ENCODE measurements around the gene TBCE. TPM values are rescaled to one million over a fixed set of nuclear protein-coding genes. Genes with fewer than 3 reads are reported as not detected.

The TBCE gene
- total RNA-seq, 4 donors from 2014 or later = 16.8 to 59.1 (median 23.9) TPM

DNA sequence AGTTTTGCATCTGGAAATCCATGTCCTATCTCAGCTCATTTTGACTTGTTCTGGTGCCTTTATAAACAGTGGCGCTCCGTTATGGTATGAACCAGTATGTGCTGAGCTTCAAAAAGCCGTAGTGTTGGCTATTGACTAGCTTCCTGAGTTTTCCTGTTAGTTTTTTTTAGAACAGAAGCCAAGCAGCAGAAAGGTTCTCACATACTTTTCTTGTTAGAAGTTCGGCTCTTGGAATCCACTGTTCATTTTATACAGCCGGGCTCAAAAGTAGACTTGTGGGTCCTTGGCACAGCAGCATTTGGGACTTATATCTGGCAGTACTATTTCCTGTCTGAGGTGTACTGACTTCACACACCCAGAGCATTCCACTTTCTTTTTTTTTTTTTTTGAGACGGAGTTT is 63.8 kb downstream of the TBCE start:
- Histone ChIP-seq H3K27ac (no peak overlapping the region), H3K4me1 (no peaks in the 10 kb centered on the region), H3K4me3 (no peak overlapping the region), H3K27me3 (no peaks in the 10 kb centered on the region), H3K9me3 (no peaks in the 10 kb centered on the region), H3K36me3 (peaks cover 0 to 20% (median 7%) of the 10 kb centered on the region in 4 donors)
- TF ChIP-seq POLR2AphosphoS5 (IDR thresholded peaks at IDR 0.05) (no peak), POLR2A (IDR thresholded peaks at IDR 0.05) (no peak), EP300 (IDR thresholded peaks at IDR 0.05; ENCODE audit: low read depth) (no peak)
- TF ChIP-seq, protein P1, sequence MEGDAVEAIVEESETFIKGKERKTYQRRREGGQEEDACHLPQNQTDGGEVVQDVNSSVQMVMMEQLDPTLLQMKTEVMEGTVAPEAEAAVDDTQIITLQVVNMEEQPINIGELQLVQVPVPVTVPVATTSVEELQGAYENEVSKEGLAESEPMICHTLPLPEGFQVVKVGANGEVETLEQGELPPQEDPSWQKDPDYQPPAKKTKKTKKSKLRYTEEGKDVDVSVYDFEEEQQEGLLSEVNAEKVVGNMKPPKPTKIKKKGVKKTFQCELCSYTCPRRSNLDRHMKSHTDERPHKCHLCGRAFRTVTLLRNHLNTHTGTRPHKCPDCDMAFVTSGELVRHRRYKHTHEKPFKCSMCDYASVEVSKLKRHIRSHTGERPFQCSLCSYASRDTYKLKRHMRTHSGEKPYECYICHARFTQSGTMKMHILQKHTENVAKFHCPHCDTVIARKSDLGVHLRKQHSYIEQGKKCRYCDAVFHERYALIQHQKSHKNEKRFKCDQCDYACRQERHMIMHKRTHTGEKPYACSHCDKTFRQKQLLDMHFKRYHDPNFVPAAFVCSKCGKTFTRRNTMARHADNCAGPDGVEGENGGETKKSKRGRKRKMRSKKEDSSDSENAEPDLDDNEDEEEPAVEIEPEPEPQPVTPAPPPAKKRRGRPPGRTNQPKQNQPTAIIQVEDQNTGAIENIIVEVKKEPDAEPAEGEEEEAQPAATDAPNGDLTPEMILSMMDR (IDR thresholded peaks at IDR 0.05) = no peak
- intact Hi-C loops (cut with DNase I; ENCODE audit: low total_unique reads) = no loop called here
- no peak for DNase-seq
- 86 to 87% methylated on average over 6 of the region's 6 CpGs for WGBS, 2 donors (ENCODE audit: low coverage in 1 of 2)
- in situ Hi-C loops (cut with MboI; ENCODE audit: low pct_ligation_motif_present in 1 of 4, low pct_unique_long_range_greater_than_20kb in 1 of 4, low sequenced_read_pairs in 3 of 4) = no loop called here

DNA sequence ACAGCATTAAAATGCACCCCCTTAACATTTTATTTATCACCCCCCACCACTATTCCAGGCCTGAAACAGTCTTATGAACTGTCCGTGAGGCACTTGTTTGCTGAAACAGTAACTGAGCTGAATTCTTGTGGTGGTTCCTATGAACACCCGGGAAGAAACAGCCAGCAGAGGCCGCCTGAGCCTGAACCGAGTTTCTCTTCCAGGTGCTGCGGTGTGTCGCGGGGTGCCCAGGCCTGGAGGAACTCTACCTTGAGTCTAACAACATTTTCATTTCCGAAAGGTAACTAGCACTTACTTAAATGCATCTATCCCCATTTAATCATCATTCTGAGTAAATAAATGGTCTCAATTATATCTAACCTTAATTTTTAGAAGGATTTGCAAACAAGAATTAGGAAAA is 66.8 kb downstream of the TBCE start:
- no peaks in the 10 kb centered on the region for H3K9me3 ChIP-seq
- H3K27me3 ChIP-seq = no peaks in the 10 kb centered on the region
- TF ChIP-seq EP300 (IDR thresholded peaks at IDR 0.05; ENCODE audit: low read depth) = no peak
- TF ChIP-seq, protein P1 (IDR thresholded peaks at IDR 0.05) = no peak
- no peak for TF ChIP-seq POLR2AphosphoS5 (IDR thresholded peaks at IDR 0.05)
- TF ChIP-seq POLR2A (IDR thresholded peaks at IDR 0.05) = no peak
- H3K36me3 ChIP-seq = peaks cover 0 to 47% (median 20%) of the 10 kb centered on the region in 4 donors
- H3K27ac ChIP-seq = no peak overlapping the region
- DNase-seq = no peak
- intact Hi-C loops (cut with DNase I; ENCODE audit: low total_unique reads) = no loop called here
- no peaks in the 10 kb centered on the region for H3K4me1 ChIP-seq
- WGBS, 2 donors (ENCODE audit: low coverage in 1 of 2) = 92 to 100% methylated on average over 4 to 8 of the region's 8 CpGs
- in situ Hi-C loops (cut with MboI; ENCODE audit: low pct_ligation_motif_present in 1 of 4, low pct_unique_long_range_greater_than_20kb in 1 of 4, low sequenced_read_pairs in 3 of 4) = no loop called here
- H3K4me3 ChIP-seq = no peak overlapping the region

DNA sequence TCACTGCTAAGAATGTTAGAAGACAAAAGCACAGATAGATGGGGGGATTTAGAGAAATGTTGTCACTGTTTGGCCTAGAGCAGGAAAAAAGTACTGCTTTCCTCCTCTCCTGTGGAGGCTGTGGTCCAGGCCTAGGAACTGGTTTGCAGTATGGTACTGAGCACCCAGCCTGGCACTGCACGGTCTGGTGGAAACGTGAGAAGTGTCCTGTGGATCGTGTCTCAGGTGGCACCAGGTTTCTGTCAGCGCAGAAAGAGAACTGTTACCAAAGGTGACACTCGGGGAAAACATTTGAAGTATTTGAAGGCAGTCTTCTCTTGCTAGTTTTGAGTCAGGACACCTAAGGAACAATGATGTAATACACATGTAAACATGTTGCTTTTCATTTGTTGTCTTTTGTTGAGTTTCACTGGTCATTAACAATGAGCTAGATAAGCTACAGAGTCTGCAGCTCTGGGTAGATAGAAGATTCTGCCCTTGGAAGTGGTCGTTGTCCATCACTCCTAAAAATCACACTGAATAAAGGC is 74.0 kb downstream of the TBCE start:
- H3K4me3 ChIP-seq = no peak overlapping the region
- no peak for DNase-seq
- 85 to 91% methylated on average over 4 to 6 of the region's 6 CpGs for WGBS, 2 donors (ENCODE audit: low coverage in 1 of 2)
- no peak overlapping the region for H3K27ac ChIP-seq
- H3K4me1 ChIP-seq = no peaks in the 10 kb centered on the region
- no peaks in the 10 kb centered on the region for H3K9me3 ChIP-seq
- no peak for TF ChIP-seq POLR2AphosphoS5 (IDR thresholded peaks at IDR 0.05)
- no peak for TF ChIP-seq POLR2A (IDR thresholded peaks at IDR 0.05)
- no peak for TF ChIP-seq EP300 (IDR thresholded peaks at IDR 0.05; ENCODE audit: low read depth)
- TF ChIP-seq, protein P1 (IDR thresholded peaks at IDR 0.05) = no peak
- intact Hi-C loops (cut with DNase I; ENCODE audit: low total_unique reads) (no loop called here), in situ Hi-C loops (cut with MboI; ENCODE audit: low pct_ligation_motif_present in 1 of 4, low pct_unique_long_range_greater_than_20kb in 1 of 4, low sequenced_read_pairs in 3 of 4) (no loop called here)
- H3K27me3 ChIP-seq = no peaks in the 10 kb centered on the region
- peaks cover 0 to 72% (median 28%) of the 10 kb centered on the region in 4 donors for H3K36me3 ChIP-seq

DNA sequence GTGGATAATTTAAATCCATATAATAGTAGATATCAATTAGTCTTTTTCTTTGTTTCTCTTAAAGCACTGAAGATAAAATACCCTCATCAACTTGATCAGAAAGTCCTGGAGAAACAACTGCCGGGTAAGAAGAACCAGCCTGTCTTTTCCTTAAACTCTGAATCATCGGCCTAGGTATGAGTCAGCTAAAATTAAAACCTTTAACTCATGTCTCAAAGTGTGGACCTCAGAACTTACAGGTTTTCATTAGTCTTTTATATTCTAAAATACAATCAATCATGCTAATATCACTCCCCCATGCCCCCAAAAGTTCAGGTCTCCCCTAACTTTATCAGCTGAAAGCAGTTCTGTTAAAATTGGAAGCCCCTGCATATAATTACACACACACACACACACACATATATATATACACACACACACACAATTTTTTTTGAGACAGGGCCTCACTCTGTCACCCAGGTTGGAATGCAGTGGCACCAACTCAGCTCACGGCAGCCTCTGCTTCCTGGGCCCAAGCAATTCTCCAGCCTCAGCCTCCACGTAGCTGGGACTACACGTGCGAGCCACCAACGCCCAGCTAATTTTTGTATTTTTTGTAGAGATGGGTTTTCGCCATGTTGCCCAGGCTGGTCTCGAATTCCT is 75.7 kb downstream of the TBCE start:
- TF ChIP-seq, protein P1 (IDR thresholded peaks at IDR 0.05) = no peak
- TF ChIP-seq POLR2A (IDR thresholded peaks at IDR 0.05) (no peak), EP300 (IDR thresholded peaks at IDR 0.05; ENCODE audit: low read depth) (no peak), POLR2AphosphoS5 (IDR thresholded peaks at IDR 0.05) (no peak)
- no peak for DNase-seq
- WGBS, 2 donors (ENCODE audit: low coverage in 1 of 2) = 68 to 93% methylated on average over 2 to 9 of the region's 9 CpGs
- no peaks in the 10 kb centered on the region for H3K27me3 ChIP-seq
- H3K36me3 ChIP-seq = peaks cover 0 to 70% (median 22%) of the 10 kb centered on the region in 4 donors
- no peak overlapping the region for H3K4me3 ChIP-seq
- no peak overlapping the region for H3K27ac ChIP-seq
- no peaks in the 10 kb centered on the region for H3K4me1 ChIP-seq
- in situ Hi-C loops (cut with MboI; ENCODE audit: low pct_ligation_motif_present in 1 of 4, low pct_unique_long_range_greater_than_20kb in 1 of 4, low sequenced_read_pairs in 3 of 4) (no loop called here), intact Hi-C loops (cut with DNase I; ENCODE audit: low total_unique reads) (no loop called here)
- H3K9me3 ChIP-seq = no peaks in the 10 kb centered on the region
